ENCODE results near the gene MAPKBP1.
"Not testable (repeated sequence)": the region's sequence is repeated elsewhere in the genome, so short reads cannot be mapped to it uniquely, and the experiment has no call there.

Gene MAPKBP1

GRCh38 chr15:41822957-41823356 is 48.7 kb downstream of the MAPKBP1 start:
- DNase-seq (ENCODE audit: extremely low spot score, insufficient read length, low read depth) (no peak), FAIRE-seq (no peak)

- FAIRE-seq = no peak
Observed at GRCh38 chr15:41823502-41823901, 49.2 kb downstream of the MAPKBP1 start.

GRCh38 chr15:41824062-41824745 is 49.9 kb downstream of the MAPKBP1 start:
- FAIRE-seq (no peak), DNase-seq (ENCODE audit: extremely low spot score, insufficient read length, low read depth) (no peak)

More at GRCh38 chr15:41823502-41823901, 49.2 kb downstream of the MAPKBP1 start:
- no peak for DNase-seq (ENCODE audit: extremely low spot score, insufficient read length, low read depth)

GRCh38 chr15:41825145-41825544 is 50.9 kb downstream of the MAPKBP1 start:
- no peak for FAIRE-seq
- no peak for DNase-seq (ENCODE audit: extremely low spot score, insufficient read length, low read depth)

GRCh38 chr15:41825572-41826535 is 51.6 kb downstream of the MAPKBP1 start:
- no peak for FAIRE-seq
- DNase-seq (ENCODE audit: extremely low spot score, insufficient read length, low read depth) = no peak

DNA sequence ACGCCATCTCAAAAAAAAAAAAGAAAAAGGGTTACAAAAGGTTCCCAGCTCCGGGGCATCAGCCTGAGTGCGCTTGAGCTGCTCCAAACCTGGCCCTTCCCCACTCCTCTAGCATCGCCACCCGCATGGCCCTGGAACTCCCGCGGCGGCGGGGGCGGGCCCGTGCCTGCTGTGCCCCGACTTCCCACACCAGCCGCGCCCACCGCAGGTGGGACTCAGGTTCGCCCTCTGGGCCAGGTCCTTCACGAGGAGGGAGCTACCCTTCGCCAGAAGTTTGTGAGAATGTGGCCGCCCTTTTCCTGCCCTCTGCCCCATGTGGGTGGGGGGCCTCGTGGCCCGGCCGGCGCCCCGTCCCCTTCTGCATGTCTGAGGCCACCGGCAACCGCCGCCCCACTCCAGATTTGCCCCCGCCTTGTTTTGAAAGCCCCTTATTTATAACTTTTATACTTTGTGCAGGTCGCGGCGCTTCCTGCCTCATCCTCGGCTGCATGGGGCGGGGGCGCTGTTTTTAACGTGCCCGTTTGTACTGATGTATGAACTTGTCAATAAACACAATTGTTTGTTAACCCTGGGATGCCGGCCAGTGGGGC is 53.1 kb downstream of the MAPKBP1 start:
- no peak for DNase-seq (ENCODE audit: extremely low spot score, insufficient read length, low read depth)
- no peak for FAIRE-seq

DNA sequence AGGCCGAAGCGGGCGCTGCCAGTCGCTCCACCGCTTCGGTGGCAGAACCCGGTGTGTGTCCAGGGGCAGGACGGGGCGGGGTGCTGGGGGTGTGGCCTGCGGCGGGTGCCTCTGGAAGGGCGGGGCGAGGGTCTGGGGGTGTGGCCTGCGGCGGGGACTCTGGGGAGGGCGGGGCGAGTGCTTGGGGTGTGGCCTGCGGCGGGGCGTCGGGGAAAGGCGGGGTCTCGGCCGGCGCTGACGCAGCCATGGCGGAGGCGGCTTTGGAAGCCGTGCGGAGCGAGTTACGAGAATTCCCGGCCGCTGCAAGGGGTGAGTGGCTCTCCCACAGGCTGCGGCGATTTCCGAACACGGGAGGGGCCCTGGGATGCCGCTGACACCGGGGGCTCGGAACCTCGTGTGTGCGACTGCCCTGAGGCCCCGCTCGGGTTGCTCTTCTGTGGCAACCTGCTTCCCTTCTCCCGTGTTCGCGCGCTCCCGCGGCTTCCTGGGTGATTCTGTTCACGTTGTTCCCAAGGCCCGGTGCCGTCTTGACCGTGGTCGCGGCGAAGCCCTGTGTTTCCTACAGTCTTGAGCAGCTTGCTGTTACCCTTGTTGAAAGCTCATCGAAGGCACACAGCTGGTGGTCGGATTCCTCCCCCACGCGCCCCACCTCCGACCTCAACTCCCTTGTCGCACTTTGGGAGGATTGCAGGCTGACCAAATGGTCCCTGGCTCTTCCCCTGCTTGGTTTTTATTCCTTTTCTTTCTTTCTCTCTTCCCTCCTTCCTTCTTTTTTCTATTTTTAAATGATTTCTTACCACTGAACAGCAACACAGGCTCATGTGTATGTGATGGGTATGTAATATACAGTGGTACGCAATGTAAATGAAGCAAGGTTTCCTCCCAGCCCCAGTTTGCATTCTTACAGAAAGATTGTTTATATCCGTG is 53.9 kb downstream of the MAPKBP1 start, which contains the start of gene JMJD7:
Gene JMJD7, plus strand, starts transcription at position 213 of the 927 bp plus-strand sequence. Its CDS starts 33 bp downstream, at position 246.
- DNase-seq (ENCODE audit: extremely low spot score, insufficient read length, low read depth) (peak; percentile 99), FAIRE-seq (peak; percentile 87)

GRCh38 chr15:41828807-41829141 is 54.5 kb downstream of the MAPKBP1 start:
- FAIRE-seq = peak; percentile 57
- no peak for DNase-seq (ENCODE audit: extremely low spot score, insufficient read length, low read depth)

DNA sequence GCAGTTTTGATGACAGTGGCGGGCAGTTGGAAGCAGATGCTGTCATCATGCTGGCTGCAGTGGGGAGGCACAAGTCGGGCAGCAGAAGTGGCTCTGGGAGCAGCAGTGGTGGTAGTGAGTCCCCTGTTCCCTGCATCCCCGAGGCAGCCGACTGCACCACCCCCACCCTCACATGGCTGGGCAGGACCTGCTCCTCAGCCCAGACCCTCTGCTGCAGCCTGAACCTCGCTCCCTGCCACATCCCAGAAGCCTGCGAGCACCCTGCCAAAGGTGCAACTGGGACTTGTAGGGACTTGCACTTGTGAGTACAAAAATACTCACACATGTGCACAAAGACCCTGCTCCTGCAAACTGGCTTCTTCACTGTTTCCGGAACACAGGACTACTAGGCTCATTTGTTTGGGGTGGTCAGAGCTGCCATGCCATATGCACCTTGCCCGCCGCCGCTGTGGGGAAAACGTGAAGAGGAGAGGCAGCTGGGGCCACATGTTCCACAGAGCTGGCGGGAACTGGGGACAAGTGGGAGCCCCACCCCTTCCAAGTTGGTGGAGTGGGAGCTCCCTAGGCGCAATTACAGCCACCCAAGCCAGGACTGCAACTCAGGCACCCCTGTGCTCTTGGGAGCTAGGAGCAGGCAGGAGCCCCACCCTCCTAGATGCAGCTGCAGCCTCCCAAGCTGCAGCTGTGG is 55.8 kb downstream of the MAPKBP1 start:
- FAIRE-seq (no peak), DNase-seq (ENCODE audit: extremely low spot score, insufficient read length, low read depth) (no peak)

DNA sequence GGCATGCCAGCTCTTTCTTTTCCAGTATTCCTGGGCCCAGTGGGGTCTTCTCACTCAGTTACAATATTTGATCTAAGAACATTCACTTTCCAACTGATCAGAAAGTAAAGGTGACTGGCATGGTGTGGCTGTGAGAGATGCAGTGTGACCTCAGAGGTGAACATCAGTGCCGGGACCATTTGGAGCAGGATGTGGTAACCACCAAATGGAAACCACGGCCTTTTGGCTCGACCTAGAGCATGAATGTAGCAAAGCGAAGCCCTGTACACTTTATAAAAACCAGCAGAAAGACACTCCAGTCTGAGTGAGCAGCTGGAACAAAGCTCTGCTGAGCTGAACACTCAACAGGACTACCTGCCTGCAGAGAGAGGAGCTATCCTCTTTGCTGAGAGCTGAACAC is 57.0 kb downstream of the MAPKBP1 start:
- not testable (repeated sequence) for DNase-seq (ENCODE audit: extremely low spot score, insufficient read length, low read depth)
- peak; percentile 47 for FAIRE-seq

DNA sequence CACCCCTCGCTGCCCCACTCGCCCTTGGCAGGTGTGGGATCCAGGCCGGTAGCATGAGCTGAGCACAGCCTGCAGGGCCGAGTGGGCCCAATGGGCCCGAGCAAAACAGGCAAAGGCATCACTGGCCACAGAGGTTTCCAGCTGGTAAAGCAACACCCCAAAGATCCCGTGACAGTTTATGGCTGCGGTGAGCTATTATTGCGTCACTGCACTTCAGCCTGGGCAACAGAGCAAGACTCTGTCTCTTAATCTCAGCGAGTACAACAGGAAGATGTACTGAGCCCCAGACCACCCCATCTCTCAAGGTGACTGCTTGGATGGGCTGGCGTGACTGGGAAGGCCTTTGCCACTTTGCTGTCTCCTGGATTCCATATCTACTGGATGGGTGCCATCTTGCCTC is 57.9 kb downstream of the MAPKBP1 start:
- DNase-seq (ENCODE audit: extremely low spot score, insufficient read length, low read depth) (no peak), FAIRE-seq (no peak)

DNA sequence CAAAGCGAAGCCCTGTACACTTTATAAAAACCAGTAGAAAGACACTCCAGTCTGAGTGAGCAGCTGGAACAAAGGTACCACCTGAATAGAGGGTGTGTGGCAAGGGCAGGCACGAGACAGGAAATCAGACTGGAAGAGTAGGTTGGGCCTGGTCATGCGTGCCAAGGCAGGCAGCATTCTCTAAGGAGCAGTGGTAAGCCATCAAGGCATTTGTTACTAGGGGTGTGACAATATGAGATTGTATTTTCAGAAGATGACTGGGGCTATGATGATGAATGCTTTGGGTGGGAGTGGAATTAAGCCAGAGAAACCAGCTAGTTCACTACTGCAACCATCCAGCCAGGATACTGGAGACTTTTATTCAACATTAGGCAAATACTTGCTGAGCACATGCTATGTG is 58.6 kb downstream of the MAPKBP1 start:
- FAIRE-seq (peak; percentile 31), DNase-seq (ENCODE audit: extremely low spot score, insufficient read length, low read depth) (no peak)

GRCh38 chr15:41834096-41834495 is 59.8 kb downstream of the MAPKBP1 start:
- FAIRE-seq (no peak), DNase-seq (ENCODE audit: extremely low spot score, insufficient read length, low read depth) (no peak)

GRCh38 chr15:41836073-41836472 is 61.8 kb downstream of the MAPKBP1 start:
- FAIRE-seq = no peak
- no peak for DNase-seq (ENCODE audit: extremely low spot score, insufficient read length, low read depth)

GRCh38 chr15:41836713-41837454 is 62.6 kb downstream of the MAPKBP1 start:
- FAIRE-seq = no peak
- DNase-seq (ENCODE audit: extremely low spot score, insufficient read length, low read depth) = no peak

- DNase-seq (ENCODE audit: extremely low spot score, insufficient read length, low read depth) = no peak
- FAIRE-seq = no peak
Observed at GRCh38 chr15:41838400-41838897, 64.2 kb downstream of the MAPKBP1 start, which contains the start of gene PLA2G4B. Gene PLA2G4B, plus strand, starts transcription at chr15:41838847. Its CDS starts 67 bp downstream, at chr15:41838914.

DNA sequence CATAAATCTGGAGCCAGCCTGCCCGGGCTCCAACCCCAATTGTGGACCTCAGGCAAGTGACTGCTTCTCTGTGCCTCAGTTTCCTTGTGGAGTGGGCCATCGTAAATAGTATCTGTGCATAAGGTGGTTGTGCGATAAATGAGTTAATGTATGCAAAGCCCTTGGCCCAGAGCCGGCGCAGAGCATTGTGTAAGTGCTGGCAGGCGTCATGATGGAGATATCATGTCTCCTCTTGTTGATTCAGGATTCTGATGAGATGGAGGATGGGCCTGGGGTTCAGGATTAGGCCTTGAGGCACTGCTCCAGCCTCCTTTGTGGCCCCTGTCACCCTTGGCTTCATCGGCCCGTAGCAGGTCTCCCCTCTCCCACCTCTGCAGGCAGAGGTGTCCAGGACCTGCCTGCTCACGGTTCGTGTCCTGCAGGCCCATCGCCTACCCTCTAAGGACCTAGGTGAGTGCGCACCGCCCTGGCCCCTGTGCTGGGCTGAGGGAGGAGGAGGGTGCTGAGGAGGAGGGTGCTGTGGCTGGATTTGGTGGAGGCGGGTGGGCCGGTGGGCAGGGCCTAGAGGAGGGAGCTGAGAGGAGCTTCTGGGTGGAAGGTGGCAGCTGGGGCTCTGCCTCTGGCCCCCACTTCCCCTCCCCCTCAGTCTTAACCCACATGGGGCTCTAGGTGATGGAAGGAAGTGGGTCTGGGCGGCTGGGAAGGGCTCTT is 65.7 kb downstream of the MAPKBP1 start:
- DNase-seq (ENCODE audit: extremely low spot score, insufficient read length, low read depth) (no peak), FAIRE-seq (no peak)

DNA sequence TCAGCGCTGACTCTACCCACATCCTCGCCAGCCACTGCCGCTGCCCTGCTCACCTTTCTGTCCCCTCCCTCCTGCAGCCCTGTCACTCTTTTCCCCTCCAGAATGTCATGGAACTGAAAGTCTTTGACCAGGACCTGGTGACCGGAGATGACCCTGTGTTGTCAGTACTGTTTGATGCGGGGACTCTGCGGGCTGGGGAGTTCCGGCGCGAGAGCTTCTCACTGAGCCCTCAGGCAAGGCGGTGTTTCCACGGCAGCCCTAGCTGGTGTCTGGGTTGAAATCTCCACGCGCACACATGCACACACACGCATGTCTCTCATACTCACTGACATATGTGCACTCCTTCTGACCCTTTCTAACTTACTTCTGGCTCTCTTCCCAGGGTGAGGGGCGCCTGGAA is 66.4 kb downstream of the MAPKBP1 start:
- DNase-seq (ENCODE audit: extremely low spot score, insufficient read length, low read depth) = no peak
- FAIRE-seq = no peak
